GM23338 (cell line): ENCODE measurements around the gene ZSCAN1. TPM values are rescaled to one million over a fixed set of nuclear protein-coding genes. Genes with fewer than 3 reads are reported as not detected.

Experiments used
- ATAC-seq: fragments of 200-7000 bp; cut with Tn5 transposase; 3 replicates; pipeline ENCODE4 v1.9.1; 2020
- DNase-seq: peaks from one replicate; pipeline ENCODE4 v3.0.0-alpha.2; 2015; ENCODE audit warnings: low spot score
- H2AFZ ChIP-seq: fragments of 200-600 bp; sonication (generic); 2 replicates; pipeline ENCODE4 v1.8.0; 2016; ENCODE audit warnings: antibody characterized with exemption, mild to moderate bottlenecking, moderate library complexity
- H3F3A ChIP-seq: fragments of 200-600 bp; sonication (generic); replicated peaks from 2 replicates; pipeline ENCODE4 v1.8.0; 2017; ENCODE audit warnings: antibody characterized with exemption, mixed run types, low read depth
- H3K27ac ChIP-seq: fragments of 200-600 bp; sonication (generic); 2 replicates; pipeline ENCODE4 v1.6.1; 2016; ENCODE audit warnings: low read depth
- H3K27me3 ChIP-seq: fragments of 200-600 bp; sonication (generic); 2 replicates; pipeline ENCODE4 v1.8.0; 2016; ENCODE audit warnings: mild to moderate bottlenecking, mixed run types, moderate library complexity; ENCODE audit not compliant: insufficient read depth
- H3K36me3 ChIP-seq: fragments of 200-600 bp; sonication (generic); 2 replicates; pipeline ENCODE4 v1.8.0; 2016; ENCODE audit warnings: mild to moderate bottlenecking; ENCODE audit not compliant: insufficient read depth
- H3K4me1 ChIP-seq: fragments of 200-600 bp; sonication (generic); 2 replicates; pipeline ENCODE4 v1.8.0; 2016; ENCODE audit warnings: mild to moderate bottlenecking, moderate library complexity; ENCODE audit not compliant: insufficient read depth
- H3K4me2 ChIP-seq: fragments of 200-600 bp; sonication (generic); 2 replicates; pipeline ENCODE4 v1.7.1; 2017; ENCODE audit warnings: mixed run types
- H3K4me3 ChIP-seq: fragments of 200-600 bp; sonication (generic); 2 replicates; pipeline ENCODE4 v1.6.1; 2016; ENCODE audit warnings: mixed run types
- H3K79me2 ChIP-seq: fragments of 200-600 bp; sonication (generic); replicated peaks from 2 replicates; pipeline ENCODE4 v1.8.0; 2017; ENCODE audit warnings: mild to moderate bottlenecking; ENCODE audit not compliant: insufficient read depth
- H3K9me2 ChIP-seq: fragments of 200-600 bp; sonication (generic); 2 replicates; pipeline ENCODE4 v1.8.0; 2017; ENCODE audit not compliant: insufficient read depth
- H4K20me1 ChIP-seq: fragments of 200-600 bp; sonication (generic); replicated peaks from 2 replicates; pipeline ENCODE4 v1.8.0; 2017; ENCODE audit warnings: mild to moderate bottlenecking; ENCODE audit not compliant: insufficient read depth
- H3K27ac Mint-ChIP-seq: 2 replicates; pipeline ENCODE4 v1.8.0; 2020; ENCODE audit warnings: inconsistent platforms, mild to moderate bottlenecking, moderate library complexity, mixed read lengths
- H3K27me3 Mint-ChIP-seq: 3 replicates; pipeline ENCODE4 v1.8.0; 2022; ENCODE audit warnings: low read depth, mild to moderate bottlenecking, moderate library complexity, mixed read lengths, inconsistent platforms; ENCODE audit not compliant: insufficient read depth, poor library complexity
- H3K36me3 Mint-ChIP-seq: 3 replicates; pipeline ENCODE4 v1.8.0; 2021; ENCODE audit warnings: low read depth, mild to moderate bottlenecking, inconsistent platforms, moderate library complexity, mixed read lengths
- H3K4me1 Mint-ChIP-seq: 3 replicates; pipeline ENCODE4 v1.8.0; 2020; ENCODE audit warnings: mild to moderate bottlenecking, inconsistent platforms, mixed read lengths
- H3K4me3 Mint-ChIP-seq: 3 replicates; pipeline ENCODE4 v1.8.0; 2021; ENCODE audit warnings: moderate library complexity, mild to moderate bottlenecking, inconsistent platforms, mixed read lengths
- H3K9me3 Mint-ChIP-seq: 3 replicates; pipeline ENCODE4 v1.8.0; 2020; ENCODE audit warnings: moderate library complexity, mild to moderate bottlenecking, inconsistent platforms, mixed read lengths
- JUNB ChIP-seq: IDR thresholded peaks from one replicate; pipeline ENCODE4 v1.6.1; 2016; ENCODE audit warnings: antibody characterized with exemption; ENCODE audit not compliant: unreplicated experiment
- NANOG ChIP-seq: IDR thresholded peaks from 2 replicates; pipeline ENCODE4 v1.6.1; 2016; ENCODE audit warnings: antibody characterized with exemption, borderline replicate concordance
- POLR2AphosphoS5 ChIP-seq: IDR thresholded peaks from 2 replicates; pipeline ENCODE4 v1.6.1; 2016; ENCODE audit warnings: antibody characterized with exemption, low read depth
- STAT1 ChIP-seq: IDR thresholded peaks from one replicate; pipeline ENCODE4 v1.6.1; 2016; ENCODE audit warnings: antibody characterized with exemption; ENCODE audit not compliant: unreplicated experiment
- ZNF114 ChIP-seq: fragments of 250-450 bp; sonication (Bioruptor Pico); IDR thresholded peaks from 2 replicates; pipeline ENCODE4 v1.5.0; 2020; ENCODE audit warnings: mild to moderate bottlenecking, moderate library complexity
- ZNF331 ChIP-seq: fragments of 250-450 bp; sonication (Bioruptor Pico); IDR thresholded peaks from 2 replicates; pipeline ENCODE4 v1.5.0; 2020; ENCODE audit warnings: low read depth, mild to moderate bottlenecking, moderate library complexity
- polyA plus RNA-seq: library from polyadenylated mRNA; unstranded; fragments of >200 nt; fragmentation: Nextera tagmentation; extraction: Ambion mirVana; gene quantifications from 2 replicates; pipeline ENCODE4 v1.2.1, GENCODE V29; 2016
- total RNA-seq: library from RNA; depleted of rRNA; stranded (reverse); fragments of >200 nt; shearing (Covaris generic); gene quantifications from 2 replicates; pipeline ENCODE4 v1.2.3, GENCODE V29; 2014
- TF ChIP-seq, protein P1 (sequence below): IDR thresholded peaks from one replicate; pipeline ENCODE4 v1.6.1; 2018; ENCODE audit warnings: antibody characterized with exemption; ENCODE audit not compliant: unreplicated experiment
- TF ChIP-seq, protein P2 (sequence below): IDR thresholded peaks from 2 replicates; pipeline ENCODE4 v1.6.1; 2016; ENCODE audit warnings: antibody characterized with exemption
- TF ChIP-seq, protein P3 (sequence below), 2 experiments: fragments of 200-600 bp in 1 of 2; sonication (generic) in 1 of 2; conservative IDR thresholded peaks; 2 replicates each; pipeline versions ENCODE4 v1.5.1 to v1.6.1; 2016 to 2017; ENCODE audit warnings: antibody characterized with exemption in 2 of 2, low read depth in 2 of 2, mild to moderate bottlenecking in 2 of 2, moderate library complexity in 1 of 2

The ZSCAN1 gene
- total and polyA plus RNA-seq, 2 experiments from 2014 or later, result 1.5 to 3.9 TPM

- ATAC-seq (peak; percentile 84), DNase-seq (peak; percentile 94)
- H3K27me3 ChIP-seq, result peaks cover 24% of the 10 kb centered on the region
- Mint-ChIP-seq H3K36me3 (peaks cover 40% of the 10 kb centered on the region), H3K4me1 (peaks cover 3% of the 10 kb centered on the region; the same call in 2 of the 3 replicates), H3K27ac (no peak overlapping the region), H3K4me3 (no peak overlapping the region), H3K9me3 (peaks cover 82% of the 10 kb centered on the region), H3K27me3 (peaks cover 15% of the 10 kb centered on the region)
- H4K20me1 ChIP-seq, result no peaks in the 10 kb centered on the region
- H3K9me2 ChIP-seq, result no peaks in the 10 kb centered on the region
- peaks cover 17% of the 10 kb centered on the region for H3K4me1 ChIP-seq
- no peaks in the 10 kb centered on the region for H3K36me3 ChIP-seq
- H3F3A ChIP-seq, result no peaks in the 10 kb centered on the region
- H3K27ac ChIP-seq, result no peak overlapping the region
- peak overlapping the region; percentile 45 for H3K4me3 ChIP-seq
- peak overlapping the region; percentile 76 for H3K4me2 ChIP-seq
- H2AFZ ChIP-seq, result peak overlapping the region; percentile 89
- H3K79me2 ChIP-seq, result no peaks in the 10 kb centered on the region
- TF ChIP-seq ZNF331 (CRISPR knock-in tag), result no peak
- TF ChIP-seq, protein P1, sequence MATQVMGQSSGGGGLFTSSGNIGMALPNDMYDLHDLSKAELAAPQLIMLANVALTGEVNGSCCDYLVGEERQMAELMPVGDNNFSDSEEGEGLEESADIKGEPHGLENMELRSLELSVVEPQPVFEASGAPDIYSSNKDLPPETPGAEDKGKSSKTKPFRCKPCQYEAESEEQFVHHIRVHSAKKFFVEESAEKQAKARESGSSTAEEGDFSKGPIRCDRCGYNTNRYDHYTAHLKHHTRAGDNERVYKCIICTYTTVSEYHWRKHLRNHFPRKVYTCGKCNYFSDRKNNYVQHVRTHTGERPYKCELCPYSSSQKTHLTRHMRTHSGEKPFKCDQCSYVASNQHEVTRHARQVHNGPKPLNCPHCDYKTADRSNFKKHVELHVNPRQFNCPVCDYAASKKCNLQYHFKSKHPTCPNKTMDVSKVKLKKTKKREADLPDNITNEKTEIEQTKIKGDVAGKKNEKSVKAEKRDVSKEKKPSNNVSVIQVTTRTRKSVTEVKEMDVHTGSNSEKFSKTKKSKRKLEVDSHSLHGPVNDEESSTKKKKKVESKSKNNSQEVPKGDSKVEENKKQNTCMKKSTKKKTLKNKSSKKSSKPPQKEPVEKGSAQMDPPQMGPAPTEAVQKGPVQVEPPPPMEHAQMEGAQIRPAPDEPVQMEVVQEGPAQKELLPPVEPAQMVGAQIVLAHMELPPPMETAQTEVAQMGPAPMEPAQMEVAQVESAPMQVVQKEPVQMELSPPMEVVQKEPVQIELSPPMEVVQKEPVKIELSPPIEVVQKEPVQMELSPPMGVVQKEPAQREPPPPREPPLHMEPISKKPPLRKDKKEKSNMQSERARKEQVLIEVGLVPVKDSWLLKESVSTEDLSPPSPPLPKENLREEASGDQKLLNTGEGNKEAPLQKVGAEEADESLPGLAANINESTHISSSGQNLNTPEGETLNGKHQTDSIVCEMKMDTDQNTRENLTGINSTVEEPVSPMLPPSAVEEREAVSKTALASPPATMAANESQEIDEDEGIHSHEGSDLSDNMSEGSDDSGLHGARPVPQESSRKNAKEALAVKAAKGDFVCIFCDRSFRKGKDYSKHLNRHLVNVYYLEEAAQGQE, result no peak
- TF ChIP-seq, protein P2, sequence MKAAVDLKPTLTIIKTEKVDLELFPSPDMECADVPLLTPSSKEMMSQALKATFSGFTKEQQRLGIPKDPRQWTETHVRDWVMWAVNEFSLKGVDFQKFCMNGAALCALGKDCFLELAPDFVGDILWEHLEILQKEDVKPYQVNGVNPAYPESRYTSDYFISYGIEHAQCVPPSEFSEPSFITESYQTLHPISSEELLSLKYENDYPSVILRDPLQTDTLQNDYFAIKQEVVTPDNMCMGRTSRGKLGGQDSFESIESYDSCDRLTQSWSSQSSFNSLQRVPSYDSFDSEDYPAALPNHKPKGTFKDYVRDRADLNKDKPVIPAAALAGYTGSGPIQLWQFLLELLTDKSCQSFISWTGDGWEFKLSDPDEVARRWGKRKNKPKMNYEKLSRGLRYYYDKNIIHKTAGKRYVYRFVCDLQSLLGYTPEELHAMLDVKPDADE, result no peak
- TF ChIP-seq POLR2AphosphoS5, result peak; percentile 24; the same call in 1 of the 2 replicates
- no peak for TF ChIP-seq JUNB
- no peak for TF ChIP-seq ZNF114 (CRISPR knock-in tag)
- TF ChIP-seq NANOG, result no peak
- TF ChIP-seq, protein P3, sequence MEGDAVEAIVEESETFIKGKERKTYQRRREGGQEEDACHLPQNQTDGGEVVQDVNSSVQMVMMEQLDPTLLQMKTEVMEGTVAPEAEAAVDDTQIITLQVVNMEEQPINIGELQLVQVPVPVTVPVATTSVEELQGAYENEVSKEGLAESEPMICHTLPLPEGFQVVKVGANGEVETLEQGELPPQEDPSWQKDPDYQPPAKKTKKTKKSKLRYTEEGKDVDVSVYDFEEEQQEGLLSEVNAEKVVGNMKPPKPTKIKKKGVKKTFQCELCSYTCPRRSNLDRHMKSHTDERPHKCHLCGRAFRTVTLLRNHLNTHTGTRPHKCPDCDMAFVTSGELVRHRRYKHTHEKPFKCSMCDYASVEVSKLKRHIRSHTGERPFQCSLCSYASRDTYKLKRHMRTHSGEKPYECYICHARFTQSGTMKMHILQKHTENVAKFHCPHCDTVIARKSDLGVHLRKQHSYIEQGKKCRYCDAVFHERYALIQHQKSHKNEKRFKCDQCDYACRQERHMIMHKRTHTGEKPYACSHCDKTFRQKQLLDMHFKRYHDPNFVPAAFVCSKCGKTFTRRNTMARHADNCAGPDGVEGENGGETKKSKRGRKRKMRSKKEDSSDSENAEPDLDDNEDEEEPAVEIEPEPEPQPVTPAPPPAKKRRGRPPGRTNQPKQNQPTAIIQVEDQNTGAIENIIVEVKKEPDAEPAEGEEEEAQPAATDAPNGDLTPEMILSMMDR (conservative IDR thresholded peaks at IDR 0.05; ENCODE audit: low read depth in 2 of 2), result peak; percentile 73 to 91
- TF ChIP-seq STAT1, result no peak
Observed at GRCh38 chr19:58042495-58043340, 8.9 kb downstream of the ZSCAN1 start.
